ENCODE results near the gene SPAG17.

GRCh38 chr1:118116401-118116800 is 68.6 kb downstream of the SPAG17 start:
- TF ChIP-seq ZNF555 (tag by site-specific recombination; conservative IDR thresholded peaks at IDR 0.05) = no peak
- TF ChIP-seq ZNF514 (tag by site-specific recombination; IDR thresholded peaks at IDR 0.05) = no peak
- TF ChIP-seq CTCF (tag by site-specific recombination; IDR thresholded peaks at IDR 0.05) = no peak
- no peak for TF ChIP-seq ZNF544 (tag by site-specific recombination; IDR thresholded peaks at IDR 0.05)
- TF ChIP-seq ZBTB7A (tag by site-specific recombination; IDR thresholded peaks at IDR 0.05; ENCODE audit: low read depth) = no peak
- no peak for TF ChIP-seq ZNF311 (tag by site-specific recombination; IDR thresholded peaks at IDR 0.05; ENCODE audit: borderline replicate concordance)
- no peak for TF ChIP-seq SP2 (tag by site-specific recombination; IDR thresholded peaks at IDR 0.05)
- TF ChIP-seq ELK4 (IDR thresholded peaks at IDR 0.05; ENCODE audit: borderline replicate concordance, low read depth, low read length) = no peak
- TF ChIP-seq ZNF18 (tag by site-specific recombination; IDR thresholded peaks at IDR 0.05) = no peak
- no peak for TF ChIP-seq KLF9 (tag by site-specific recombination; IDR thresholded peaks at IDR 0.05; ENCODE audit: low read depth)
